ENCODE measurements around the gene ZDHHC21.

DNA sequence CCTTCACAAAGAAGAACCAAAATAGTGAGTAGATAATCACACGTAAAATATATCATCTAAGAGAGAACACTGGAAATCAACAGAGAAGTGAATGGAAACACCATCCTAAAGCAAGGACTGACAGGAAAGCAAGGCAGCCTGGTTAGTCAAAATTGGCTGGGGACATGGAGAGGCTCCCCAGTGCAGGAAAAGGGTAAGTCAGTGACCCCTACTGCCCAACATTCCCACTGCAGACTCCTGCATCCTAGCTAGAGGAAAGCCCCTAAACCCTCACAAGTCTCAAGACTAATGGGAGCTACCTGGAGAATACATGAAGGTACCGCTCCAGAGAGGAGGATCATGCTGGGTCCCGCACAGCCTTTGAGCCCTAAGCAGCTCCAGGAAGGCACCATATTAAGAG, 60.1 kb downstream of the ZDHHC21 start:
- TF ChIP-seq, protein P1, sequence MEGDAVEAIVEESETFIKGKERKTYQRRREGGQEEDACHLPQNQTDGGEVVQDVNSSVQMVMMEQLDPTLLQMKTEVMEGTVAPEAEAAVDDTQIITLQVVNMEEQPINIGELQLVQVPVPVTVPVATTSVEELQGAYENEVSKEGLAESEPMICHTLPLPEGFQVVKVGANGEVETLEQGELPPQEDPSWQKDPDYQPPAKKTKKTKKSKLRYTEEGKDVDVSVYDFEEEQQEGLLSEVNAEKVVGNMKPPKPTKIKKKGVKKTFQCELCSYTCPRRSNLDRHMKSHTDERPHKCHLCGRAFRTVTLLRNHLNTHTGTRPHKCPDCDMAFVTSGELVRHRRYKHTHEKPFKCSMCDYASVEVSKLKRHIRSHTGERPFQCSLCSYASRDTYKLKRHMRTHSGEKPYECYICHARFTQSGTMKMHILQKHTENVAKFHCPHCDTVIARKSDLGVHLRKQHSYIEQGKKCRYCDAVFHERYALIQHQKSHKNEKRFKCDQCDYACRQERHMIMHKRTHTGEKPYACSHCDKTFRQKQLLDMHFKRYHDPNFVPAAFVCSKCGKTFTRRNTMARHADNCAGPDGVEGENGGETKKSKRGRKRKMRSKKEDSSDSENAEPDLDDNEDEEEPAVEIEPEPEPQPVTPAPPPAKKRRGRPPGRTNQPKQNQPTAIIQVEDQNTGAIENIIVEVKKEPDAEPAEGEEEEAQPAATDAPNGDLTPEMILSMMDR (conservative IDR thresholded peaks at IDR 0.05 in 1 of 2, IDR thresholded peaks at IDR 0.05 in 1 of 2; ENCODE audit: extremely low read depth in 1 of 2, insufficient read depth in 1 of 2, low read depth in 1 of 2, low read length in 2 of 2), result no peak
- TF ChIP-seq EZH2 (IDR thresholded peaks at IDR 0.05; ENCODE audit: borderline replicate concordance, low read length), result no peak

All from mammary epithelial cell (primary cell).